Aorta (tissue), 5 donors: ENCODE measurements around the gene PAK1. TPM values are rescaled to one million over a fixed set of nuclear protein-coding genes. Genes with fewer than 3 reads are reported as not detected.
"Not testable (repeated sequence)": the region's sequence is repeated elsewhere in the genome, so short reads cannot be mapped to it uniquely, and the experiment has no call there.

Experiments
- ATAC-seq: fragments of 200-7000 bp; cut with Tn5 transposase; one replicate; pipeline ENCODE4 v1.9.1; 2022; ENCODE audit warnings: moderate library complexity; ENCODE audit not compliant: low FRiP score
- DNase-seq, 2 donors: peaks; one replicate each; pipeline ENCODE4 v3.0.0-alpha.2; 2020
- H3K27ac ChIP-seq, 2 donors: one replicate each; pipeline ENCODE4 v1.5.1; 2013; ENCODE audit warnings: low read length in 2 of 2, mild to moderate bottlenecking in 2 of 2, moderate library complexity in 2 of 2, control low read depth in 1 of 2, inconsistent platforms in 1 of 2, low read depth in 1 of 2
- H3K27me3 ChIP-seq, 2 donors: one replicate each; pipeline ENCODE4 v1.6.1; 2013; ENCODE audit warnings: control low read depth in 1 of 2, low read length in 1 of 2, mild to moderate bottlenecking in 1 of 2, moderate library complexity in 1 of 2; ENCODE audit not compliant: insufficient read depth in 2 of 2, control insufficient read depth in 1 of 2
- H3K36me3 ChIP-seq, 2 donors: one replicate each; pipeline ENCODE4 v1.6.1; 2013; ENCODE audit warnings: control low read depth in 1 of 2, low read length in 1 of 2, mild to moderate bottlenecking in 1 of 2; ENCODE audit not compliant: insufficient read depth in 2 of 2, control insufficient read depth in 1 of 2
- H3K4me1 ChIP-seq, 2 donors: one replicate each; pipeline ENCODE4 v1.6.1; 2013; ENCODE audit warnings: low read length in 2 of 2, control low read depth in 1 of 2, mild to moderate bottlenecking in 1 of 2, moderate library complexity in 1 of 2; ENCODE audit not compliant: insufficient read depth in 2 of 2, control insufficient read depth in 1 of 2
- H3K4me3 ChIP-seq, 2 donors: one replicate each; pipeline ENCODE4 v1.5.1; 2013; ENCODE audit warnings: low read length in 2 of 2, control low read depth in 1 of 2, mild to moderate bottlenecking in 1 of 2
- H3K9me3 ChIP-seq: one replicate; pipeline ENCODE4 v1.6.1; 2013; ENCODE audit warnings: mild to moderate bottlenecking, low read length; ENCODE audit not compliant: control insufficient read depth
- WGBS, 2 donors: extraction: QIAGEN DNeasy Blood & Tissue Kit; methylation state at CpG; one replicate each; pipeline ENCODE4 v1.1.7; 2013; 5-methylcytosine and 5-hydroxymethylcytosine counted together
- intact Hi-C, 2 donors: fragments of 100-400 bp; cut with DNase I; formaldehyde crosslinking; loops; one replicate each; pipeline versions ENCODE4 v1.14.2 to v1.15.0; 2022
- polyA plus RNA-seq, 2 donors: library from polyadenylated mRNA; stranded (reverse); fragments of 200-250 nt; gene quantifications; one replicate each; pipeline ENCODE4 v1.2.3, GENCODE V29; 2013
- total RNA-seq, 2 donors: library from RNA; stranded (reverse); fragmentation: NEBNext Ultra II Directional; extraction: Animal tissue kit (Norgen Biotek cat#: 25700); gene quantifications; one replicate each; pipeline ENCODE4 v1.2.1, GENCODE V29; 2021
- donor health status: healthy with polysubstance abuse.
- donor health status: Bipolar disorder and iron deficiency.
- donor health status: DM: no; HTN: no; CAD: no.
- donor health status: DM: no; HTN: no; CAD: no.
- donor health status: DM: yes; HTN: yes; CAD: no.

Gene PAK1
- total and polyA plus RNA-seq, 4 donors = 9.4 to 42.6 (median 19.4) TPM

- Histone ChIP-seq H3K4me1 (no peaks in the 10 kb centered on the region), H3K9me3 (peaks cover 1% of the 10 kb centered on the region), H3K36me3 (no peaks in the 10 kb centered on the region), H3K4me3 (no peak overlapping the region), H3K27ac (no peak overlapping the region), H3K27me3 (no peaks in the 10 kb centered on the region)
- 0 to 1% methylated on average over 1 of the region's 1 CpG for WGBS, 2 donors
- intact Hi-C loops = no loop called here
- ATAC-seq (no peak), DNase-seq (no peak)
Observed at GRCh38 chr11:77497368-77497767, 23.5 kb upstream of the PAK1 start.

- Histone ChIP-seq H3K27ac (no peak overlapping the region), H3K36me3 (no peaks in the 10 kb centered on the region), H3K4me1 (no peaks in the 10 kb centered on the region), H3K4me3 (no peak overlapping the region), H3K9me3 (peaks cover 1% of the 10 kb centered on the region), H3K27me3 (no peaks in the 10 kb centered on the region)
- intact Hi-C loops = no loop called here
- 96 to 100% methylated on average over 1 of the region's 1 CpG for WGBS, 2 donors
- DNase-seq (no peak), ATAC-seq (no peak)
Observed at GRCh38 chr11:77495526-77495925, 21.6 kb upstream of the PAK1 start.

GRCh38 chr11:77490035-77490434 lies 16.1 kb upstream of the PAK1 start:
- H3K27ac ChIP-seq, ATAC-seq, H3K27me3 ChIP-seq, H3K36me3 ChIP-seq, H3K4me1 ChIP-seq, H3K4me3 ChIP-seq, DNase-seq, H3K9me3 ChIP-seq, intact Hi-C loops: not testable (repeated sequence)
- WGBS, 2 donors = 94 to 96% methylated on average over 20 to 28 of the region's 28 CpGs

- H3K4me3 ChIP-seq = no peak overlapping the region
- 94 to 96% methylated on average over 2 of the region's 2 CpGs for WGBS, 2 donors
- H3K36me3 ChIP-seq = no peaks in the 10 kb centered on the region
Observed at GRCh38 chr11:77487790-77488189, 13.9 kb upstream of the PAK1 start.

GRCh38 chr11:77479746-77480352 lies 6.0 kb upstream of the PAK1 start:
- H3K4me1 ChIP-seq = no peaks in the 10 kb centered on the region
- intact Hi-C loops = no loop called here
- H3K27me3 ChIP-seq = no peaks in the 10 kb centered on the region
- no peak overlapping the region for H3K4me3 ChIP-seq
- no peaks in the 10 kb centered on the region for H3K9me3 ChIP-seq
- 92% methylated on average over 2 of the region's 2 CpGs for WGBS, 2 donors
- H3K36me3 ChIP-seq = no peaks in the 10 kb centered on the region
- H3K27ac ChIP-seq = no peak overlapping the region
- ATAC-seq (no peak), DNase-seq (no peak)

More at GRCh38 chr11:77487790-77488189, 13.9 kb upstream of the PAK1 start:
- DNase-seq (no peak), ATAC-seq (no peak)
- H3K4me1 ChIP-seq = no peaks in the 10 kb centered on the region
- H3K27me3 ChIP-seq = no peaks in the 10 kb centered on the region
- H3K27ac ChIP-seq = no peak overlapping the region
- intact Hi-C loops = no loop called here
- no peaks in the 10 kb centered on the region for H3K9me3 ChIP-seq

GRCh38 chr11:77475206-77475605 lies 1.3 kb upstream of the PAK1 start:
- H3K36me3 ChIP-seq = no peaks in the 10 kb centered on the region
- H3K27ac ChIP-seq = no peak overlapping the region
- H3K4me1 ChIP-seq = no peaks in the 10 kb centered on the region
- no peaks in the 10 kb centered on the region for H3K9me3 ChIP-seq
- no peaks in the 10 kb centered on the region for H3K27me3 ChIP-seq
- 85 to 88% methylated on average over 5 of the region's 5 CpGs for WGBS, 2 donors
- intact Hi-C loops = no loop called here
- no peak overlapping the region for H3K4me3 ChIP-seq
- no peak for DNase-seq
- no peak for ATAC-seq

- no peaks in the 10 kb centered on the region for H3K9me3 ChIP-seq
- ATAC-seq (no peak), DNase-seq (no peak)
- no peak overlapping the region for H3K4me3 ChIP-seq
- H3K4me1 ChIP-seq = no peaks in the 10 kb centered on the region
- H3K27me3 ChIP-seq = no peaks in the 10 kb centered on the region
- H3K36me3 ChIP-seq = no peaks in the 10 kb centered on the region
- intact Hi-C loops = loop anchor here in 1 of 2 donors (5.0 kb wide), 1 partner anchor 62 kb away; no protein-coding TSS in a partner anchor
- 52% methylated on average over 10 of the region's 10 CpGs for WGBS, 2 donors
- no peak overlapping the region for H3K27ac ChIP-seq
Observed at GRCh38 chr11:77474684-77475060, 778 bp upstream of the PAK1 start.

GRCh38 chr11:77472991-77473800 lies 698 bp downstream of the PAK1 start:
- intact Hi-C loops = loop anchor here in 1 of 2 donors (5.0 kb wide), 1 partner anchor 61 kb away; no protein-coding TSS in a partner anchor
- WGBS, 2 donors = 2% methylated on average over 46 to 80 of the region's 80 CpGs
- no peaks in the 10 kb centered on the region for H3K9me3 ChIP-seq
- no peaks in the 10 kb centered on the region for H3K36me3 ChIP-seq
- H3K27me3 ChIP-seq = no peaks in the 10 kb centered on the region
- peak overlapping the region; percentile 39 to 55 for H3K4me3 ChIP-seq
- H3K27ac ChIP-seq = no peak overlapping the region
- no peaks in the 10 kb centered on the region for H3K4me1 ChIP-seq
- peak; percentile 63 to 84 for DNase-seq
- ATAC-seq = peak; percentile 49
